GM12875 (cell line): ENCODE results near the gene SLIT1.

ENCODE experiments used
- H3K4me3 ChIP-seq: one replicate; pipeline ENCODE4 v1.5.1; 2011; ENCODE audit warnings: low read depth, low read length, control low read depth
- CTCF ChIP-seq: IDR thresholded peaks from 2 replicates; pipeline ENCODE4 v1.5.1; 2011; ENCODE audit warnings: low read depth, mild to moderate bottlenecking, control low read depth, inconsistent platforms, low read length, moderate library complexity, borderline replicate concordance; ENCODE audit not compliant: insufficient read depth

Gene SLIT1

GRCh38 chr10:97117372-97117771 lies 68.4 kb downstream of the SLIT1 start:
- TF ChIP-seq CTCF, result peak; percentile 9; the same call in 1 of the 2 replicates
- no peak overlapping the region for H3K4me3 ChIP-seq

GRCh38 chr10:97116462-97117162 lies 69.1 kb downstream of the SLIT1 start:
- no peak for TF ChIP-seq CTCF
- H3K4me3 ChIP-seq, result no peak overlapping the region

GRCh38 chr10:97115846-97116245 lies 69.9 kb downstream of the SLIT1 start:
- no peak for TF ChIP-seq CTCF
- no peak overlapping the region for H3K4me3 ChIP-seq

- H3K4me3 ChIP-seq, result no peak overlapping the region
- TF ChIP-seq CTCF, result no peak
Observed at GRCh38 chr10:97111615-97112014, 74.1 kb downstream of the SLIT1 start.

- no peak for TF ChIP-seq CTCF
- no peak overlapping the region for H3K4me3 ChIP-seq
Observed at GRCh38 chr10:97109547-97109946, 76.2 kb downstream of the SLIT1 start.

GRCh38 chr10:97107551-97107950 lies 78.2 kb downstream of the SLIT1 start:
- no peak for TF ChIP-seq CTCF
- no peak overlapping the region for H3K4me3 ChIP-seq

- no peak overlapping the region for H3K4me3 ChIP-seq
- TF ChIP-seq CTCF, result no peak
Observed at GRCh38 chr10:97106207-97106606, 79.6 kb downstream of the SLIT1 start.
